ENCODE measurements around the gene GMDS.
"Not testable (repeated sequence)": the region's sequence is repeated elsewhere in the genome, so short reads cannot be mapped to it uniquely, and the experiment has no call there.

GMDS gene

GRCh38 chr6:1679688-1680068, 565.7 kb downstream of the GMDS start:
- no peak for DNase-seq (ENCODE audit: low spot score)

- no peak for DNase-seq (ENCODE audit: low spot score)
These were observed 566.2 kb downstream of the GMDS start for GRCh38 chr6:1679031-1679687.

GRCh38 chr6:1678201-1678600, 567.2 kb downstream of the GMDS start:
- no peak for DNase-seq (ENCODE audit: low spot score)

GRCh38 chr6:1672379-1672778, 573.0 kb downstream of the GMDS start:
- no peak for DNase-seq (ENCODE audit: low spot score)

- no peak for DNase-seq (ENCODE audit: low spot score)
These were observed 574.5 kb downstream of the GMDS start for GRCh38 chr6:1670711-1671462.

- DNase-seq (ENCODE audit: low spot score), result no peak
These were observed 575.4 kb downstream of the GMDS start for GRCh38 chr6:1669996-1670395.

- DNase-seq (ENCODE audit: low spot score), result not testable (repeated sequence)
These were observed 576.9 kb downstream of the GMDS start for GRCh38 chr6:1668456-1668855.

- no peak for DNase-seq (ENCODE audit: low spot score)
These were observed 577.6 kb downstream of the GMDS start for GRCh38 chr6:1667805-1668175.

- DNase-seq (ENCODE audit: low spot score), result no peak
These were observed 578.2 kb downstream of the GMDS start for GRCh38 chr6:1667012-1667804.

GRCh38 chr6:1665214-1665613, 580.2 kb downstream of the GMDS start:
- DNase-seq (ENCODE audit: low spot score), result no peak

- no peak for DNase-seq (ENCODE audit: low spot score)
These were observed 581.1 kb downstream of the GMDS start for GRCh38 chr6:1664329-1664728.

GRCh38 chr6:1663511-1663910, 581.9 kb downstream of the GMDS start:
- no peak for DNase-seq (ENCODE audit: low spot score)

- no peak for DNase-seq (ENCODE audit: low spot score)
These were observed 582.9 kb downstream of the GMDS start for GRCh38 chr6:1662534-1662933.

GRCh38 chr6:1659816-1660215, 585.6 kb downstream of the GMDS start:
- DNase-seq (ENCODE audit: low spot score), result no peak

GRCh38 chr6:1658212-1659005, 587.0 kb downstream of the GMDS start:
- DNase-seq (ENCODE audit: low spot score), result no peak

- no peak for DNase-seq (ENCODE audit: low spot score)
These were observed 587.6 kb downstream of the GMDS start for GRCh38 chr6:1657771-1658165.

GRCh38 chr6:1657116-1657770, 588.2 kb downstream of the GMDS start:
- no peak for DNase-seq (ENCODE audit: low spot score)

- DNase-seq (ENCODE audit: low spot score), result no peak
These were observed 591.4 kb downstream of the GMDS start for GRCh38 chr6:1654054-1654453.

- no peak for DNase-seq (ENCODE audit: low spot score)
These were observed 592.6 kb downstream of the GMDS start for GRCh38 chr6:1652842-1653241.

GRCh38 chr6:1651362-1651761, 594.0 kb downstream of the GMDS start:
- DNase-seq (ENCODE audit: low spot score), result no peak

- DNase-seq (ENCODE audit: low spot score), result no peak
These were observed 599.8 kb downstream of the GMDS start for GRCh38 chr6:1645466-1646185.

Data from D341Med (cell line).